Hematopoietic multipotent progenitor cell (in vitro differentiated cells): ENCODE measurements around the gene RIOK2. TPM values are rescaled to one million over a fixed set of nuclear protein-coding genes. Genes with fewer than 3 reads are reported as not detected.
"Not testable (repeated sequence)": the region's sequence is repeated elsewhere in the genome, so short reads cannot be mapped to it uniquely, and the experiment has no call there.

Experiments
- DNase-seq, 3 donors: peaks; one replicate each; pipeline ENCODE4 v3.0.0-alpha.2; 2011 to 2015; ENCODE audit warnings: low read depth in 2 of 3, low spot score in 2 of 3
- total RNA-seq: library from RNA; depleted of rRNA; stranded (reverse); fragments of >200 nt; gene quantifications from one replicate; pipeline ENCODE4 v1.2.3, GENCODE V29; 2012

RIOK2 gene
- 7.3 TPM for total RNA-seq

DNA sequence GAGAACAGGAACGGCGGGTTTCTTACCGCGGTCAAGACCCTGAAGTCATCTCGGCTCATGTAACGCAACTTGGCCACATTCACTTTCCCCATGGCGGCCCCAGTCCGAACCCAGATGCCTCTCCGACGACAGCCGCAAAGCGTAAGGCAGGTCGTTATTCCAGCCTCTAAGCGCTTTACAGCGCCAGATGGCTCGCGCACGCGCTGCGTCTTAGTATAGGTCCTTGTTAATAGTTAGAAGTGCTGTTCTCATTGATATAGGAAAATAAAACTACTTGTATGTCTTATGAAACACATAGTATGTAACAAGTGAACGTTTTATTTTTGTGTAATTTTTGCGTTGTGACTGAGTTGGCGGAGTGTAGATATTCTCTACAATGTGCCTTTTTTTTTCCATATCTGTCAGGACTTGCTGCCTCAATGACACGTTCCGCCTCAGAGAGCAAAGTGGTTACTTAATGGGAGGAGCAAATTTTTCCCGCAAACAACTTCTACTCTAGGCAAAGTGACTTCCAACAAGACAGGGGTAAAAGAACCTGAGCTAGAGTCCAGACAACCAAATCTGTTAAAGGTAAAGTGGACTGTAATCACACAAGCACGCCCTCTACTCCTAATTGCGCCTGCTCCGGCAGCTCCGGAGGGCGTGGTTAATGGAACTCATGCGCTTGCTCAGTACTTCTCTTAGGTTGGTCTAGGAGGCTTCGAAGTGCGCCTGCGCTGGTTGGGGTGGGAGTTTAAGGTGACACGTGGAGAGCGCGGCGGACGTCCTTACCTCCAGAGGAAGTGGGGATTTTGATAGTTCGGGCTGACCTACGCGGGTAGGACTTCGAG is at the start of gene RIOK2:
Gene RIOK2 (minus strand): TSS at position 148 of the 830 bp plus-strand sequence. CDS start 56 bp downstream, at position 92.
- DNase-seq, result peak; percentile 79 to 97 (median 93)

DNA sequence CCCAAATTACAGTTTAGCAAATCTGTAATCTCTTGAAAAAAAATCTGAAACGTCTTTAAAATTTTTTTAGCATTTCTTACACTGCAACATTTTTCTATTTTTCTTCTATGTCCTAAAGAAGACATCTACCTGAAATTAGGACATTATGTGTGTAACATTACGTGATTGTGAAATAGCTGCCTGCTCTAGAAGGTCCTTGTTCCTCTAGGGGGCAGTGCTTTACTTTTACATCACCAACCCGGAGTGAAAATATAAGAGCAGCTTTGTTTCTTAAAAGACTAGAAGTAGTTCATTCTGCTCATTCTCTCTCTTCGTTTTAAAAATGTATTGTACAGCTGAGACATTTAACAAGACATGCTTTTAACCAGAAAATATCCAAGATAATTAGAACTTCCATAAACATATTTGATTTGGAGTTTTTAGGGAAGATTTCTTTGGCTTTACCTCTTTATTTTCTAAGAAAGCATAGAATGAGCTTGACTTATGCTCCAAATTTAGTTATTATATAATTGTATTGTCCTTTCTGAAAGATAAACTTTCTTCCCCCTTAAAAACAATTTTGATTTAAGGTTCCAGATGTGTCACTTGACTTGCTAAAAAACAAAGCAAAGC is 48.1 kb upstream of the RIOK2 start:
- peak; percentile 16 to 66 (median 39) for DNase-seq

DNA sequence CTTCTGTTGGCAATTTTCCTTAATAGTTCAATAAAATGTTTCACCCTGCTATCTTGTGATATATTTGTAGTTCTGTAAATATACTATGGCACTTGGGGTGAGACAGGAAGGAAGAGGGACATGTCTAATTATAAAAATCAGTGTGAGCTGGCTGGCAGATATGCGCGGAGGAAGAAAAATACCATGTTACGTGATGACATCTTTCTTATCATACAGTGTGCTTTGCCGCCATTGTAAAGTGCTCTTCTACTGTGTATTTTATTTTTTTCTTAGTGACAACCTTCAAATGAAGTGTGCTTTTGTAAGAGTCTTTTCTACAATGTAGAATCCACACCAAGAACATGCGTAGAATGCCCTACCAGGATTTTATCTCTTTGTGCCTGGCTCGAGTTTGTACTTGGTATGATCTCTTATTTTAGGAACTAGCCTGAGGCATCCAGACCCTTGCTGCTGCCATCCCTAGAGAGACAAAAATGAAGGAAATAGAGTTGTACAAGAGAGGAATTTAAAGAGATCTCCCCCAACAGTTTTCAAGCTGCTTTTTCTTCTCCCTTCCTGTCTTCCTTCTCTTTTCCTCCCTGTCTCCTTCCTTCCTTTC is 46.7 kb upstream of the RIOK2 start:
- no peak for DNase-seq

DNA sequence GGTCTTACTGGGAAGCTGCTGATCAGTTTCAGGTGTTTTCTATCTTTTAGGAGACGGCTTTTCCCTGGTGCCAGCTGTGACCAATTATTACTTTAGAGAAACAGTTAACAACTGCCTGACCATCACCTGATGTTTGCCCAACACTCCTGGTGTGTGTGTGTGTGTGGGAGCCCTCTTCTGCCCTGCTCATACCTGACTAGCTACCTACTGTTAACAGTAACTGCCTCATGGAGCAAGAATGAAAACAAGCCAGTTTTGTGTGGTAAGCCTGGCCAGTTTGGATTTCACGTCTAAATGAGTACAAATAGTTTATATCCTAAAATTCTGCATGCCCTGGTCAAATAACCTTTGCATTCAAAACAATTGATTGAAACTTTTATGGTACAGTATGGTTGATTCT is 46.1 kb upstream of the RIOK2 start:
- DNase-seq, result no peak

DNA sequence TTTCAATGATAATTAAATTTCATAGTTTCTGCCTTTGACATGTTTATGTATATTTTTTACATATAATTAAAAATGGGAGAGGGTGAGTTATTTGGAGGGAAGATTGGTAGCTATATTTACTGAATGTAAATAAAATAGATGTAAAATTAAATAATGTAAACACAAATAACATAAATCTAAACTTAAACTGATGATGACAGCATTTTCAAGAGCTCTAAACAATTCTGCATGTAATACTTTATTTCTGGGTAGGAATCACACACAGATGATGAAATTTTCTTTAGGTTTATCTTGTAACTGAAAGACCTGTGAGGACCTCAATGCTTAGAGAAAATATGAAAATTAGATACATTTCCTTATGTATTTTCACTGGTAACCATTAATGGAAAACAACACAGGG is 42.2 kb upstream of the RIOK2 start:
- DNase-seq, result no peak

DNA sequence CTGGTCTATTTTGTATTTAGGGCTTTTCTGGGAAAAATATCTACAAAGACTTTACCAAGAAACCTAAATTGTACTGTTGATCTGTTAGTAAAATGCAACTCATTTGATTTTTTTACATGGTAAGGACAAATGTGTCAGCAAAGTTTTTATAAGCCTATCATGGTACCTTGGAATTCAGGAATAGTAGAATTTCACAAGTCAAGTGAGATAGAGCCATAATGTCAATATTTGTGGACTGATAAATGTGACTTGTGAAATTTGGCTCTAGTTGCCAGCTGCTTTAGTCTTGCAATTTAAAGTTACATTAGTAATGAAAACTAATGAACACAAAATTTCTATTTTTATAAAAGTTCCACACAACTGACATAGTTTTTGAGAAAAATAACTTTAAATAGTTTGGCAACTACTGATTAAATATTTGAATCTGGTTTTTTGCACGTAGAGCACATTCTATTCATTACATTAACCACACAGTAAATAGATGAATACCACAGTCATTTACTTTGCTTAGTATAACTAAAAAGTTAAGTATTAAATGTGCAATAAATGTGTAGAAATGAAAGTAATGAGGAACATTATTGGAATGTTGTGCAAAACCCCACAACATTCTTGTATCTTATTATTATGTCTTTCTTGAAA is 41.2 kb upstream of the RIOK2 start:
- DNase-seq, result no peak

DNA sequence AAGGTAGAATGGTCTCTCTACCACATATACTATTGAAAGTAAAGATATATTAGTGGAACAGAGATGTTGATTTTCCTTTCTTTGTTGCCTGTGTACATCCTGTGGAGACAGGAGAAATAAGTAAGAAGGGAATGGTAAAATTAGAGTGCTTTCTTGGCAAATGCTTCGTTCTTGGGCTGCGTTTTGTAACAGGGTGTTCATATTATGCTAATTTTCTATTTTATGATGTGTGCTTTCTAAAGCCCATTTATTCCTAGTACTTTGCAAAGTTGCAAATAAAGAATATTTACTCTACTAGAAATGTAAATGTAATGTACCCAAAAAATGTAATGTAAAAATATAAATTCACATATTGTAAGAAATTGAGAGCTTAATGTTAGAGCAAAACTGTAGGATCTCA is 40.5 kb upstream of the RIOK2 start:
- no peak for DNase-seq

DNA sequence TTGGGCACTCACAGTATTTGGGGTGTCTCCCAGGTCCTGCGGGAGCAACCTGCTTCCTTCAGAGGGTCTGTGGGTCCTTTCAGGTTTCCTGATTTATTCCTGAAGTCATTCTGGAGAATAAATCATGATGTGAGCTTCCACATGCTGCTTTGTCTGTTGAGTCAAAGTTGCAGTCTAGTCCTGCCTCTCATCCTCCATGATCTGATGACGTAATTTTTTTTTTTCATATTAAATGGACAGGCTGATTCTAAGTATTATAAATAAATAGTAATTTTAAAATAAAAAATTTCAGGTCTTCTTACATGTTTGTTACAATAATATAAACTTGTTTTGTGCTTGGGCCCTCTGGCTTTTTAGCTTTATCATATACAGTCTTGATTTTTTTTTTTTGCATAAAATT is 26.3 kb upstream of the RIOK2 start:
- no peak for DNase-seq

DNA sequence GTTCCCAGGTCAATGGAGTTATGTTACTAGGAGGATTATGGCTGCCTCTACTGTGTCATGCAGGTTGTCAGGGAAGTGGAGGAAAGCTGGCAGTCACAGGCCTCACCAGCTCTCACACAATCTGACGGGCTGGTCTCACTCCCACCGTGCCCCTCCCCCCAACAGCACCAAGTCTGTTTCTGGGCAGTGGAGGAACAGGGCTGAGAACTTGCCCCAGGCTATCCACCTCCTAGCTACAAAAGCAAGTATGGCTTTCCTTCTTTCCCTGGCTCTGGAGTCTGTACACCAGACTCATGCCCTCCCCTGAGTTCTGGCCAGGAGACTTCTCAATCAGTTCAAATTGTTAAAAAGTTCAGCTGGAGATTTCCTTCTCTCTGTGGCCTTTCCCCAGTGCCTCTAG is 25.7 kb upstream of the RIOK2 start:
- no peak for DNase-seq

DNA sequence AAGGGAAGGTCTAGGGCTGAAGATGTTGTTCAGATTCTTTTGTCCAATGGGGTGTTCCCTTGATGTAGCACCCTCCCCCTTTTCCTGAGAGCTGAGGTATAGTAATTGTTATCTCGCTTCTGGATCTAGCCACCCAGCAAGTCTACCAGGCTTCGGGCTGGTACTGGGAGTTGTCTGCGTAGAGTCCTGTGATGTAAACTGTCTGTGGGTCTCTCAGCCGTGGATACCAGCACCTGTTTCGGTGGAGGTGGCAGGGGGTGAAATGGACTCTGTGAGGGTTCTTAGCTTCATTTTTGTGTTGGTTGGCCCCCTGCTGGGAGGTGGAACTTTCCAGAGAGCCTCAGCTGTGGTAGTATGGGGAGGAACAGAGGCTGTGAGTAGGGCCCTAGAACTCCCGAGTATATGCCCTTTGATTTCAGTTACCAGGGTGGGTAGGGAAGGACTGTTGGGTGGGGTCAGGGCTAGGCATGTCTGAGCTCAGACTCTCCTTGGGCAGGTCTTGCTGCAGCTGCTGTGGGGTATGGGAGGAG is 25.2 kb upstream of the RIOK2 start:
- no peak for DNase-seq

DNA sequence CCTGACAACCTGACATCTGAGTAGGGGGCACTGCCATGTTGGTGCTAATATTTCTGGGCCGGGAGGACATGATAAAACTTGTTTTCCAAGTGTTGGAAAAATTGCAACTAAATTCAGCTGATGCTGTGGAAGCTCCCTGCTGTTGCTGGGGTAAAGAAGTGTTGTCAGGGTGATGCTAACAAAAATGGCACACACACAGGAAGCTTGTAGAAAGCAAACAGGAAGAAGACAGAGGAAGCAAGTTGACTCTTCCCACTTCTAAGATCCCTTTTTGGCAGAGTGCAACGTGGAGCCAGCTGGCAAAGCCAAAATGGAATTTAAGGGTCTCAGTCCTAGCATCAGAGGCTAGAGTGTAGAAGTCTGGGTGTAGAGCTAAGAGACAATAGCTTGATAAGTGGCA is 11.3 kb upstream of the RIOK2 start:
- no peak for DNase-seq

DNA sequence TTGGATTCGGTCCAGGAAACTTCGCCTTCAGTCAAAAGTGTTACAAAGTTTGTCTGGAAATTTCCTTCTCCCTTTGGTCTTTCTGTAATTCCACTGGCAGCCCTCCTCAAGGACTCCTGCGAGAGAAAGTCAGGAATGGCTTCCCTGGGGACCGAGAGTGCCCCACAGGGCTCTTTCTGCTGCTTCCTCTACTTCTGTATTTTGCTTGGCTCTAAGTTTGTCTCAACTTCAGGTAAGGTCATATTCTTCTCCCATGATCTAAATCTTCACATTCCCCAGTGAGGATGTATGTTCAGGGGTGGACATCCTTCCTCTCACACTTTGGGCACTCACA is 10.3 kb upstream of the RIOK2 start:
- no peak for DNase-seq

DNA sequence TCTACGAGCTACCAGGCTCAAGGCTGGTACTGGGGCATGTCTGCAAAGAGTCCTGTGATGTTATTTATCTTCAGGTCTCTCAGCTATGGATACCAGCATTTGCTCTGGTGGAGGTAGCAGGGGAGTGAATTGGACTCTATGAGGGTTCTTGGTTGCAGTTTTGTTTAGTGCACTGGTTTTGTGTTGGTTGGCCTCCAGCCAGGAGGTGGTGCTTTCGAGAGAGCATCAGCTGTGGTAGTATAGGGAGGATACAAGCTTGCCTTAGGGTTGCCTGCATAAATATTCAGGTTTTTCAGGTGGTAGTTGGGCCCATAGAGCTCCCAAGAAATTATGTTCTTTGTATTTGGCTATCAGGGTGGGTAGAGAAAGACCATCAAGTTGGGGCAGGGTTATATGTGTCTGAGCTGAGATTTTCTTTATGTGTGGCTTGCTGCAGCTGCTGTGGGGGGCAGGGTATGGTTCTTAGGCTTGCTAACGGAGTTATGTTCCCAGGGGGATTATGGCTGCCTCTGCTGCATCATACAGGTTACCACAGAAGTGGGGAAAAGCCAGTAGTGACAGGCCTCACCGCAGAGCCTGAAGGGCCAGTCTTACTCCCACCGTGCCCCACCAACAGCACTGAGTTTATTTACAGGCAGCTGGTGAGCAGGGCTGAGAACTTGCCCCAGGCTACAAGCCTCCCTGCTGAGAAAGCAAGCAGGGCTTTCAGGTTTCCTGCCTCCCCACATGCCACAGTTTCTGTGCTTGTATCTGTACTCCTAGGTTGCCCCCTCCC is 9.7 kb upstream of the RIOK2 start:
- no peak for DNase-seq

DNA sequence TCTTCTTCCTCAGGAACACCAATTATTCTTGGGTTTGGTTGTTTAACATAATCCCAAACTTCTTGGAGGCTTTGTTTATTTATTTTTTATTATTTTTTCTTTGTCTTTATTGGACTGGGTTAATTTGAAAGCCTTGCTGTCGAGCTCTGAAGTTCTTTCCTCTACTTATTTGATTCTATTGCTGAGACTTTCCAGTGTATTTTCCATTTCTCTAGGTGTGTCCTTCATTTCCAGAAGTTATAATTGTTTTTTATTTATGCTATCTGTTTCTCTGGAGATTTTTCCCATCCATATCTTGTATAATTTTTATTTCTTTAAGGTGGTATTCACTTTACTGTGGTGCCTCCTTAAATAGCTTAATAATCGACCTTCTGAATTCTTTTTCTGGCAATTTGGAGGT is 8.8 kb upstream of the RIOK2 start:
- no peak for DNase-seq

DNA sequence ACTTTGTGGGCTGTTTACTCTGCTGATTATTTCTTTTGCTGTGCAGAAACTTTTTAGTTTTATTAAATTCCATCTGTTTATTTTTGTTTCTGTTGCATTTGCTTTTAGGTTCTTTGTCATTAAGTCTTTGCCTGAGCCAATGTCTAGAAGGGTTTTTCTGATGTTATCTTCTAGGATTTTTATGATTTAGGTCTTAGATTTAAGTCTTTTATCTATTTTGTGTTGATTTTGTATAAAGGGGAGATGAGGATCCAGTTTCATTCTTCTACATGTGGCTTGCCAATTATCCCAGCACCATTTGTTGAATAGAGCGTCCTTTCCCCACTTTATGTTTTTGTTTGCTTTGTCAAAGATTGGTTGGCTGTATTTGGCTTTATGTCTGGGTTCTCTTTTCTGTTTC is 6.5 kb upstream of the RIOK2 start:
- not testable (repeated sequence) for DNase-seq

DNA sequence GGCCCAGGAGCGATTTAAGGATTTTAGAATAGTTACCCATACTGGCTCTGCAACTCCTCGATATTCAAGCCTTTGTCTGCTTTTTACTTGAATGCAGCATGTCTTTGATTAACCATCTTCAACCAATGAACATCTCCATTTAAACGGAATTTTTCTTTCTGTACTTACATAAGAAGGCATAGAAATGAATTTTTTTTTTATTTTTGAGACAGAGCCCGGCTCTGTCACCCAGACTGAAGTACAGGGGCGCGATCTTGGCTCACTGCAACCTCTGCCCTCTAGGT is 825 bp upstream of the RIOK2 start:
- DNase-seq, result no peak

DNA sequence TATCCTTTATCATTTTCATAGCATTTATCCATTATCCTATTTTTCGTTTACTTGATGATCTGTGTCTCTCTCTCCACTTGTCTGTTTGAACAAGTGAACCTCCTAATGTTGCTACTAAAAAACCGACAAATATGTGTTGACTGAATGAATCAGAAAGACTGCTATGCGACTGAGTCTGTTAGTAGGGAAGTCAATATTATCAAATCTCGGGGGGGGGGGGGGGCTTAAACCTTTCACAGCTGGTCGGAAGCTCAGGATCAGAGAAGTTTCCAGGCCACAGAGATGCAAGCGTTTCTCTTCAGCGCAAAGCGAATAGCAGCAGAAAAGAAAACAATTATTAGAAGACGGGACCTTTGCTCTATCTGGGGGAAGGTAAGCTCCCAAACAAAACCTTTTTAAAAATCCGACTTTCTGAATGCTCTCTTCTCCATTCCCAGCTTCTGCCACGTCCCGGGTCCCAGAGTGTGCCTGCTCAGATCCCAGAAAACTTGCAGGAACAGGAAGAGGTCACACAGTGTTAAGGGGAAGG is 412 bp downstream of the RIOK2 start:
- peak in 2 of 3 donors; percentile 19 to 35 for DNase-seq

DNA sequence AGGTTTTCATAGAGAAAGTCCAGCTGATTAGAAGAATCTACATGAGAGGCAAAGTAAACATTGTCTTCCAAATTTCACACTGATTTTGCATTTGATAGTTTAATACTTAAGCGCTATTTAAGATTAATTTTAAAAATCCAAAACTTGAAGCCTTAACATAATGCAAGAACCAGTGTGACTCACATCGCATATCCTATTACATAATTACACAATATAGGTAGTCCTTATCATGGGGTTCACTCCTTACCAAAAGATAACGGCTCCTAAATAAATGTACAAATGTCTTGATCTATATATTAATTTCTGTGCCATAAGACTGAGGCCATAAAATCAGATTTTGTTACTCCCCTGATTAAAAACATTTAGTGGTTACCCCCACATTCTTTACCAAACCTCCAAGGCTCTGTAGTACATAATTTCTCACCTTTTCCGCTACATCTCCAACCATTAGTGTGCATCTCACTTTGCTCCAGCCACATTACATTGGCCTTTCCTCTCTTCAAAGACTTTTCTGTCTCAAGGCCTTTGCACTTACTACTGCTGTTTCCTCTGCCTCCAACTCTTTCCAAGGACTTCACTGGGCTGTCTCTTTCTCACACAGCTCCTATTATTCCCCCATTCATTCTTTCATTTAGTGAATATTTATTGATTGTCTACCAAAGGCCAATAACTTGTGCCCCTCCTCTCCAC is 1.0 kb downstream of the RIOK2 start:
- no peak for DNase-seq

DNA sequence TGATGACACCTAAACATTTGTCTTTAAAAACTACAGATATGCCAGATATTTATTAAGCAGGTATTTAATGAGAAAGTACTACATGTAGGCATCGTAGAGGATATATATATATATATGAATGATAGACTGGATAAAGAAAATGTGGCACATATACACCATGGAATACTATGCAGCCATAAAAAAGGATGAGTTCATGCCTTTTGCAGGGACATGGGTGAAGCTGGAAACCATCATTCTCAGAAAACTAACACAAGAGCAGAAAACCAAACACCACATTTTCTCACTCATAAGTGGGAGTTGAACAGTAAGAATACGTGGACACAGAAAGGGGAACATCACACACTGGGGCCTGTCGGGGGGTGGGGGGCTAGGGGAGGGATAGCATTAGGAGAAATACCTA is 3.6 kb downstream of the RIOK2 start:
- not testable (repeated sequence) for DNase-seq

DNA sequence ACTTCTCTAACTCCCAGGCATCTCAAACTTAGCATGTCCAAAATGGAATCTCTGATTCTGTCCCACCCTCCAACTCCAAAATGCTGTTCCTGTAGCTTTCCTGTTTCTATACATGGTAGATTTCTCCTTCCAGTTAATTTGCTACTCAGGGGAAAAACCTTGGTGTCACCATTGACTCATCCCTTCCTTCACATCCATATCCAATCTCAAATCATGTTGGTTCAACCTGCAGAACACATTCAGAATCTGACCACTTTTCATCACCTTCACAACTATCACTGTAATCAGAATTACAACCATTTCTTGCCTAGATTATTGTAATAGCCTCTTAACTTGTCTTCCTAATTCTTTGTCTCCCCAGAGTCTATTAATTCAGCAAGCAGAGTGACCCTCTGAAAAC is 10.8 kb downstream of the RIOK2 start:
- no peak for DNase-seq
